ENCODE data around the gene MTG2. TPM values are rescaled to one million over a fixed set of nuclear protein-coding genes. Genes with fewer than 3 reads are reported as not detected.

The MTG2 gene
- total RNA-seq, 2 donors from 2014 or later, result 8.8 to 16.5 TPM

GRCh38 chr20:62246431-62246830 is 63.6 kb downstream of the MTG2 start:
- no peaks in the 10 kb centered on the region for H3K36me3 ChIP-seq (replicated peaks in 1 of 2; ENCODE audit: insufficient read depth in 1 of 2, low read depth in 2 of 2)
- intact Hi-C loops (cut with DNase I), result loop anchor here (10.0 kb wide), 1 partner anchor 48 kb away; no protein-coding TSS in a partner anchor
- no peak for DNase-seq
- no peak for ATAC-seq
- peak overlapping the region; percentile 84 to 93 (median 90) for H3K27ac ChIP-seq
- WGBS, 2 donors, result 54 to 56% methylated on average over 8 of the region's 8 CpGs
- H3K4me3 ChIP-seq, result no peak overlapping the region
- TF ChIP-seq POLR2A (IDR thresholded peaks at IDR 0.05), result no peak
- no peak for TF ChIP-seq CTCF (IDR thresholded peaks at IDR 0.05)
- H3K4me1 ChIP-seq, result peaks cover 81% of the 10 kb centered on the region
- no peaks in the 10 kb centered on the region for H3K27me3 ChIP-seq
- H3K9me3 ChIP-seq, result no peaks in the 10 kb centered on the region

GRCh38 chr20:62246872-62247652 is 64.2 kb downstream of the MTG2 start:
- TF ChIP-seq POLR2A (IDR thresholded peaks at IDR 0.05), result no peak
- no peak for TF ChIP-seq CTCF (IDR thresholded peaks at IDR 0.05)
- Histone ChIP-seq H3K27me3 (no peaks in the 10 kb centered on the region), H3K4me1 (peaks cover 78% of the 10 kb centered on the region), H3K27ac (peak overlapping the region; percentile 84 to 93 (median 90)), H3K4me3 (no peak overlapping the region), H3K36me3 (replicated peaks in 1 of 2; ENCODE audit: insufficient read depth in 1 of 2, low read depth in 2 of 2) (no peaks in the 10 kb centered on the region), H3K9me3 (no peaks in the 10 kb centered on the region)
- peak; percentile 19 for ATAC-seq
- intact Hi-C loops (cut with DNase I), result loop anchor here (10.0 kb wide), 1 partner anchor 48 kb away; no protein-coding TSS in a partner anchor
- WGBS, 2 donors, result 31% methylated on average over 10 to 22 of the region's 22 CpGs
- DNase-seq, result peak; percentile 67 to 81 (median 78)

GRCh38 chr20:62248890-62249560 is 66.2 kb downstream of the MTG2 start:
- intact Hi-C loops (cut with DNase I), result loop anchor here (10.0 kb wide), 1 partner anchor 46 kb away; no protein-coding TSS in a partner anchor
- no peak for TF ChIP-seq POLR2A (IDR thresholded peaks at IDR 0.05)
- TF ChIP-seq CTCF (IDR thresholded peaks at IDR 0.05), result no peak

GRCh38 chr20:62252342-62252966 is 69.6 kb downstream of the MTG2 start:
- WGBS, 2 donors, result 83 to 86% methylated on average over 25 to 26 of the region's 26 CpGs
- intact Hi-C loops (cut with DNase I), result no loop called here
- no peak for ATAC-seq

More at GRCh38 chr20:62248890-62249560, 66.2 kb downstream of the MTG2 start:
- H3K36me3 ChIP-seq (replicated peaks in 1 of 2; ENCODE audit: insufficient read depth in 1 of 2, low read depth in 2 of 2), result no peaks in the 10 kb centered on the region
- no peak overlapping the region for H3K27ac ChIP-seq
- H3K4me1 ChIP-seq, result peaks cover 63% of the 10 kb centered on the region
- WGBS, 2 donors, result 71 to 83% methylated on average over 6 of the region's 6 CpGs
- H3K9me3 ChIP-seq, result no peaks in the 10 kb centered on the region
- H3K27me3 ChIP-seq, result no peaks in the 10 kb centered on the region
- H3K4me3 ChIP-seq, result no peak overlapping the region
- no peak for DNase-seq
- no peak for ATAC-seq

More at GRCh38 chr20:62252342-62252966, 69.6 kb downstream of the MTG2 start:
- Histone ChIP-seq H3K27me3 (no peaks in the 10 kb centered on the region), H3K9me3 (no peaks in the 10 kb centered on the region), H3K27ac (no peak overlapping the region), H3K4me1 (peaks cover 29% of the 10 kb centered on the region), H3K36me3 (replicated peaks in 1 of 2; ENCODE audit: insufficient read depth in 1 of 2, low read depth in 2 of 2) (peaks cover 0 to 2% of the 10 kb centered on the region in 2 donors), H3K4me3 (no peak overlapping the region)
- TF ChIP-seq POLR2A (IDR thresholded peaks at IDR 0.05), result no peak
- no peak for TF ChIP-seq CTCF (IDR thresholded peaks at IDR 0.05)
- no peak for DNase-seq

Other genes starting within 250 kb of the MTG2 start
- gene TAF4, start 117.1 kb upstream of the MTG2 start, total RNA-seq, result 10 to 100 TPM; 12.7 to 29.0 TPM
- gene LSM14B, start 60.6 kb upstream of the MTG2 start, total RNA-seq, result 10 to 100 TPM; 11.5 to 12.2 TPM
- 100 to 1,000 TPM; 174 to 176 TPM for gene PSMA7, start 39.6 kb upstream of the MTG2 start, total RNA-seq
- 10 to 100 TPM; 11.4 to 14.5 TPM for gene SS18L1, start 39.3 kb upstream of the MTG2 start, total RNA-seq
- under 1 TPM in 1 of 2 donors, not detected in 1; 0.33 TPM for gene HRH3, start 37.2 kb downstream of the MTG2 start, total RNA-seq
- 10 to 100 TPM; 54.5 to 71.9 TPM for gene OSBPL2, start 55.5 kb downstream of the MTG2 start, total RNA-seq
- gene ADRM1, start 120.0 kb downstream of the MTG2 start, total RNA-seq, result 100 to 1,000 TPM in 1 of 2 donors, 10 to 100 TPM in 1; 79.9 to 104 TPM
- gene LAMA5, start 184.3 kb downstream of the MTG2 start, total RNA-seq, result 100 to 1,000 TPM; 115 to 185 TPM
- 100 to 1,000 TPM; 654 to 656 TPM for gene RPS21, start 204.1 kb downstream of the MTG2 start, total RNA-seq
- 1 to 10 TPM; 1.6 to 2.6 TPM for gene CABLES2, start 224.3 kb downstream of the MTG2 start, total RNA-seq
- 1 to 10 TPM; 2.3 TPM for gene RBBP8NL, start 244.5 kb downstream of the MTG2 start, total RNA-seq